Uterus (tissue), 2 donors: ENCODE data around the gene PRDM2.

Experiments
- POLR2A ChIP-seq, 2 donors: fragments of 450-650 bp; IDR thresholded peaks; one replicate each; pipeline ENCODE4 v1.6.1; 2016; ENCODE audit warnings: antibody characterized with exemption in 2 of 2, mild to moderate bottlenecking in 1 of 2, moderate library complexity in 1 of 2
- TF ChIP-seq, protein P1 (sequence below), 4 experiments: fragments of 200-600 bp in 2 of 4; fragments of 450-650 bp in 2 of 4; sonication (generic) in 2 of 4; IDR thresholded peaks; one replicate each; pipeline ENCODE4 v1.5.1; 2016 to 2019; ENCODE audit warnings: antibody characterized with exemption in 4 of 4, mild to moderate bottlenecking in 2 of 4, moderate library complexity in 1 of 4

DNA sequence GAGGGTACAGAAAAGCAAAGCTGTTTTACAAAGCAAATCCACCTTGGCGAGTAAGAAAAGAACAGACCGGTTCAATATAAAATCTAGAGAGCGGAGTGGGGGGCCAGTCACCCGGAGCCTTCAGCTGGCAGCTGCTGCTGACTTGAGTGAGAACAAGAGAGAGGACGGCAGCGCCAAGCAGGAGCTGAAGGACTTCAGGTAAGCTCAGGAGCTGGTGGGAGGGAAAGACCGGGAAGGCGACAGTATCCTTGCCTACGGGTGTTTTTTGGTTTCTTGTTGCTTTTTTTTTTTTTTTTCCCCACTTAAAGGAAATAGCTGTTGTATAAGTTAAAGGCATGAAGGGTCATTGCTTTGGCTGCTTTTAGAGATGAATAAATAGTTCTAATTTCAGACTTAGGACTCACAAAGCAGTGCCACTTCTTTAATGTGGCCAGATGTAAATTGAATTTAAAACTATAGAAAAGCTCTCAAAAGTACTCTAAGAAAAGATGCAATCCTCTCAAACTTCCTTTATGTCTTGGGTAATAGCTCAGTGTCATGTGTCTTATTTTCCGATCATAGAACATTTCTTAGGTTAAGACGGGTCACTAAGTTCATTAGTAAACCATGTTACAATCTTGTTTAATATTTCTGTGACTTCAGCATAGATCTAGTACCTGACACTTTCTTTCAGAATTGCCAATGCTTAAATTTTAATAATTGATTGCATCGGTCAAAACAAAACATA is 82.8 kb downstream of the PRDM2 start:
- TF ChIP-seq POLR2A (IDR thresholded peaks at IDR 0.05) = no peak
- TF ChIP-seq, protein P1, sequence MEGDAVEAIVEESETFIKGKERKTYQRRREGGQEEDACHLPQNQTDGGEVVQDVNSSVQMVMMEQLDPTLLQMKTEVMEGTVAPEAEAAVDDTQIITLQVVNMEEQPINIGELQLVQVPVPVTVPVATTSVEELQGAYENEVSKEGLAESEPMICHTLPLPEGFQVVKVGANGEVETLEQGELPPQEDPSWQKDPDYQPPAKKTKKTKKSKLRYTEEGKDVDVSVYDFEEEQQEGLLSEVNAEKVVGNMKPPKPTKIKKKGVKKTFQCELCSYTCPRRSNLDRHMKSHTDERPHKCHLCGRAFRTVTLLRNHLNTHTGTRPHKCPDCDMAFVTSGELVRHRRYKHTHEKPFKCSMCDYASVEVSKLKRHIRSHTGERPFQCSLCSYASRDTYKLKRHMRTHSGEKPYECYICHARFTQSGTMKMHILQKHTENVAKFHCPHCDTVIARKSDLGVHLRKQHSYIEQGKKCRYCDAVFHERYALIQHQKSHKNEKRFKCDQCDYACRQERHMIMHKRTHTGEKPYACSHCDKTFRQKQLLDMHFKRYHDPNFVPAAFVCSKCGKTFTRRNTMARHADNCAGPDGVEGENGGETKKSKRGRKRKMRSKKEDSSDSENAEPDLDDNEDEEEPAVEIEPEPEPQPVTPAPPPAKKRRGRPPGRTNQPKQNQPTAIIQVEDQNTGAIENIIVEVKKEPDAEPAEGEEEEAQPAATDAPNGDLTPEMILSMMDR (IDR thresholded peaks at IDR 0.05) = no peak
